ENCODE data around the gene CYP26B1. TPM values are rescaled to one million over a fixed set of nuclear protein-coding genes. Genes with fewer than 3 reads are reported as not detected.
A peak's percentile ranks its signal among the peaks of the same experiment; 100 is the strongest.

The CYP26B1 gene
- total RNA-seq, 1 experiment from 2014 or later = 1.7 TPM

- Mint-ChIP-seq H3K4me3 (ENCODE audit: unreplicated experiment) (no peak overlapping the region), H3K36me3 (ENCODE audit: insufficient read depth, unreplicated experiment) (no peaks in the 10 kb centered on the region), H3K27me3 (ENCODE audit: insufficient read depth, unreplicated experiment) (no peaks in the 10 kb centered on the region), H3K9me3 (ENCODE audit: unreplicated experiment) (no peaks in the 10 kb centered on the region), H3K4me1 (ENCODE audit: low read depth, unreplicated experiment) (no peaks in the 10 kb centered on the region), H3K27ac (ENCODE audit: unreplicated experiment) (no peak overlapping the region)
- intact Hi-C loops (cut with micrococcal nuclease; ENCODE audit: unreplicated experiment) = no loop called here
- DNase-seq = peak in 1 of 2 experiments; percentile 21
- TF ChIP-seq CTCF (IDR thresholded peaks at IDR 0.05; ENCODE audit: insufficient read depth in 1 of 2, low read depth in 1 of 2, low read length in 1 of 2, severe bottlenecking in 1 of 2, unreplicated experiment in 1 of 2) = no peak
- POLR2A ChIA-PET = no interaction called here
- no peaks in the 10 kb centered on the region for H3K9me3 ChIP-seq
- CTCF ChIA-PET = no interaction called here
- BruUV-seq (replicated peaks) = no TSS peak
- H3K4me1 ChIP-seq = no peaks in the 10 kb centered on the region
- no peaks in the 10 kb centered on the region for H3K36me3 ChIP-seq (ENCODE audit: control insufficient read depth, insufficient read depth, low read length)
- H3K27me3 ChIP-seq (replicated peaks; ENCODE audit: control insufficient read depth, insufficient read depth, low read length) = no peaks in the 10 kb centered on the region; the same call in 1 of the 2 replicates
- H3K4me3 ChIP-seq (ENCODE audit: low read depth, low read length) = no peak overlapping the region
Measured at GRCh38 chr2:72128059-72128842, 19.4 kb downstream of the CYP26B1 start.

- Mint-ChIP-seq H3K27me3 (ENCODE audit: insufficient read depth, unreplicated experiment) (no peaks in the 10 kb centered on the region), H3K4me1 (ENCODE audit: low read depth, unreplicated experiment) (no peaks in the 10 kb centered on the region), H3K9me3 (ENCODE audit: unreplicated experiment) (no peaks in the 10 kb centered on the region), H3K4me3 (ENCODE audit: unreplicated experiment) (no peak overlapping the region), H3K36me3 (ENCODE audit: insufficient read depth, unreplicated experiment) (no peaks in the 10 kb centered on the region), H3K27ac (ENCODE audit: unreplicated experiment) (no peak overlapping the region)
- intact Hi-C loops (cut with micrococcal nuclease; ENCODE audit: unreplicated experiment) = no loop called here
- no TSS peak for BruUV-seq (replicated peaks)
- H3K4me1 ChIP-seq = no peaks in the 10 kb centered on the region
- H3K9me3 ChIP-seq = peaks cover under 1% of the 10 kb centered on the region; the same call in 1 of the 2 replicates
- CTCF ChIA-PET = no interaction called here
- POLR2A ChIA-PET = no interaction called here
- DNase-seq = peak in 1 of 2 experiments; percentile 26
- H3K36me3 ChIP-seq (ENCODE audit: control insufficient read depth, insufficient read depth, low read length) = no peaks in the 10 kb centered on the region
- TF ChIP-seq CTCF (IDR thresholded peaks at IDR 0.05; ENCODE audit: insufficient read depth in 1 of 2, low read depth in 1 of 2, low read length in 1 of 2, severe bottlenecking in 1 of 2, unreplicated experiment in 1 of 2) = no peak
- no peaks in the 10 kb centered on the region; the same call in 1 of the 2 replicates for H3K27me3 ChIP-seq (replicated peaks; ENCODE audit: control insufficient read depth, insufficient read depth, low read length)
- H3K4me3 ChIP-seq (ENCODE audit: low read depth, low read length) = no peak overlapping the region
Measured at GRCh38 chr2:72127401-72128058, 20.1 kb downstream of the CYP26B1 start.

GRCh38 chr2:72126186-72127100 is 21.2 kb downstream of the CYP26B1 start:
- Histone ChIP-seq H3K27me3 (replicated peaks; ENCODE audit: control insufficient read depth, insufficient read depth, low read length) (no peaks in the 10 kb centered on the region; the same call in 1 of the 2 replicates), H3K9me3 (peaks cover 5% of the 10 kb centered on the region; the same call in 1 of the 2 replicates), H3K4me1 (no peaks in the 10 kb centered on the region), H3K4me3 (ENCODE audit: low read depth, low read length) (no peak overlapping the region), H3K36me3 (ENCODE audit: control insufficient read depth, insufficient read depth, low read length) (no peaks in the 10 kb centered on the region)
- peak in 1 of 2 experiments; percentile 11 for DNase-seq
- H3K9me3 Mint-ChIP-seq (ENCODE audit: unreplicated experiment) = no peaks in the 10 kb centered on the region
- H3K4me3 Mint-ChIP-seq (ENCODE audit: unreplicated experiment) = no peak overlapping the region
- intact Hi-C loops (cut with micrococcal nuclease; ENCODE audit: unreplicated experiment) = no loop called here
- no peaks in the 10 kb centered on the region for H3K4me1 Mint-ChIP-seq (ENCODE audit: low read depth, unreplicated experiment)
- no TSS peak for BruUV-seq (replicated peaks)
- H3K36me3 Mint-ChIP-seq (ENCODE audit: insufficient read depth, unreplicated experiment) = no peaks in the 10 kb centered on the region
- no peak for TF ChIP-seq CTCF (IDR thresholded peaks at IDR 0.05; ENCODE audit: insufficient read depth in 1 of 2, low read depth in 1 of 2, low read length in 1 of 2, severe bottlenecking in 1 of 2, unreplicated experiment in 1 of 2)
- H3K27ac Mint-ChIP-seq (ENCODE audit: unreplicated experiment) = no peak overlapping the region
- no peaks in the 10 kb centered on the region for H3K27me3 Mint-ChIP-seq (ENCODE audit: insufficient read depth, unreplicated experiment)
- POLR2A ChIA-PET = no interaction called here
- CTCF ChIA-PET = no interaction called here
